GM11168 (cell line): ENCODE measurements around the gene DSCAML1.

Source experiments
- in situ Hi-C: fragments of 300-500 bp; cut with MboI; formaldehyde crosslinking; loops from one replicate; pipeline ENCODE4 v1.12.0; 2022; ENCODE audit warnings: low sequenced_read_pairs; ENCODE audit not compliant: unreplicated experiment

Gene DSCAML1

DNA sequence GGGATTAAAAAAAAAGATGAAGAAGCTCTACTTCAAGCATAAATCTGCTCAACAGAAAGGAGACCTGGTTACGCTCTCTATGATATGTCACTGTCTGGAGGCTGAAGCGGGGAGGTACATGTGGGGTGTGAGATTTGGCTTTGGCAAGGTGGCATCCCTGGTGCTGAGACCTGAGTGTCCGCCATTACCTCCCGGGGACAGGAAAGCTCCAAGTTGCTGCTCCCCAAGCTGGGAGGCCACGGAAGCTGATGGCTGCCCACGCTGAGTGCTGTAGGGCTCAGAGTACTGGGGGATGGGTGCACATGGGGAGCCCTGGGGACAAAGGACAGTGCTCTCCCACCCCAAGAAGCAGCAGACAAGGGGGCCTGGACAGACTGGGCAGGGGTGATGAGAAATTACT lies 167.9 kb downstream of the DSCAML1 start:
- in situ Hi-C loops = loop anchor here (10.0 kb wide), 1 partner anchor 204 kb away; no protein-coding TSS in a partner anchor

GRCh38 chr11:117627259-117627658 lies 169.8 kb downstream of the DSCAML1 start:
- in situ Hi-C loops = loop anchor here (10.0 kb wide), 1 partner anchor 202 kb away; no protein-coding TSS in a partner anchor

DNA sequence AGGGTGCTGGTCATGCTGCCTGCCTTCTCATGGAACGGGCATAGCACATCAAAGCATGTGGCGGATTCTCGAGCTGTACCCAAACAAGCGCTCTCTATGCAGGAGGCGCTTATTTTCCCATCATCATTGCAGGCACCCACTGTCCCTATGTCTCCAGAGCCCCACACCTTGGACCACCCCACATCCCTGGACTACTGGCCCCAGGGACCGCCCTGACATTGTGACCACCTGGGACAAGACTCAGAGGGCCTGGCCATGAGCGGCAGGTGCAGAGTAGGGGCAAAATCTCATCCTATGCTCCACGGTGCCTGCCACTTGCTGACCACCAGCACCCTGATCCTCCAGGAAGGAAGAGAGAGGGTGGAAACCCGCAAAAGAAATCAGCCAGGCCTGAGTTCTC lies 170.4 kb downstream of the DSCAML1 start:
- in situ Hi-C loops = loop anchor here (10.0 kb wide), 1 partner anchor 202 kb away; no protein-coding TSS in a partner anchor

DNA sequence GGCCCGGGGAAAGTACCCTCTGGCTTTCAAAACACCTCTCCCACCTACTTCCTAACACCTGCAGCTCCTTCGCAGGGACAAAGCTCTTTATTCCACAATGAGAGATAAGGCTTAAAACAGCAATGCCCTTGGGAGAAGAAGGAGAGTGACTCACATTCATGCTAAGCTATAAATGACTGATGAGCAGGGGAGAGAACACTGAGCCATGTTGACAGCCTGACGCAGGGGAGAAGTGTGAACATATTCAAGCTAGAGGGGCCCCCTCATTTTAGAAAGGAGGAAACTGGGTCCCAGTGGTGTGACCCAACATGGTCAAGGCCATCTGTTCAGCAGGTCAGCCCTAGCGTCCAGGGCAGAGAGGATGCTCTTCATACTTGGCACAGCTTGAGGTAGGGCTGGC lies 171.8 kb downstream of the DSCAML1 start:
- in situ Hi-C loops = loop anchor here (10.0 kb wide), 1 partner anchor 200 kb away; no protein-coding TSS in a partner anchor

- in situ Hi-C loops = loop anchor here (10.0 kb wide), 1 partner anchor 199 kb away; no protein-coding TSS in a partner anchor
These were observed 173.2 kb downstream of the DSCAML1 start for GRCh38 chr11:117623831-117624271.

GRCh38 chr11:117621226-117621625 lies 175.8 kb downstream of the DSCAML1 start:
- in situ Hi-C loops = loop anchor here (10.0 kb wide), 1 partner anchor 196 kb away; no protein-coding TSS in a partner anchor

DNA sequence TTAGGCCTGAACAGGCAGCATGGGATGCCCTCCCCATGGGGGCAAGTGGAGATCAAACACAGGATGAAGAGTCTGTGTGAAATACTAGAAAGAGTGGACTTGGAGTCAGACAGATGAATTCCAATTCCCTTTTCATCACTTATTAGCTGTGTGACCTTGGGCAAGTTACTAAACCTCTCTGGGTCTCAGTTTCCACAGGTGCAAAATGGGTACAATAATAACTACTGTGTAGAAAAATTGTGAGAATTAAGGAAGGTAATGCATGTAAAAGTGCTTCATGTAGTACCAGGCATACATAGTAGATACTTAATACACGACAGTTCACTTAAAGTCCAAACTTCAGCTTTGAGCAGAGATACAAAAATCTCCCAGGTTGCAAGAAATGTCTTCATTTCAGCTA lies 176.4 kb downstream of the DSCAML1 start:
- in situ Hi-C loops = loop anchor here (10.0 kb wide), 1 partner anchor 196 kb away; no protein-coding TSS in a partner anchor

DNA sequence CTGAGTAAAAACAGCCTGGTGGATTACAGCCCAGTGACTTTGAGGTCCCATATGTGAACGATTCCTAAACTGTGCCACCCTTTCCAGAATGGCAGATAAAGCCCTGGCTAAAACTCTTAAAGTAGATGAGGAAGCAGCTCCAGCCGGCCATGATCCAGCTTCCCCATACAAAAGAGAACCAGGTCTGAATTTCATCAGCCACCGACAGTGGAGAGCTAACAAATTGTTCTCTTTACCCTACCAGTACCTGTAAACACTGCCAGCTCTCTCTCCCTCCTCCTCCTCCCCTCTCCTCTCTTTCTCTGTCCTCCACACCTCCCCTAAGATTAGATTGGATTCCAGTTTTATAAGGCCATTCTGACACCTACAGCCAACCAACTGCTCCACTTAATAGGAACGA lies 176.9 kb downstream of the DSCAML1 start:
- in situ Hi-C loops = loop anchor here (10.0 kb wide), 1 partner anchor 195 kb away; no protein-coding TSS in a partner anchor

- in situ Hi-C loops = loop anchor here (10.0 kb wide), 1 partner anchor 195 kb away; no protein-coding TSS in a partner anchor
These were observed 177.4 kb downstream of the DSCAML1 start for GRCh38 chr11:117619661-117620060.

GRCh38 chr11:117618982-117619355 lies 178.0 kb downstream of the DSCAML1 start:
- in situ Hi-C loops = no loop called here

GRCh38 chr11:117618302-117618981 lies 178.6 kb downstream of the DSCAML1 start:
- in situ Hi-C loops = no loop called here

DNA sequence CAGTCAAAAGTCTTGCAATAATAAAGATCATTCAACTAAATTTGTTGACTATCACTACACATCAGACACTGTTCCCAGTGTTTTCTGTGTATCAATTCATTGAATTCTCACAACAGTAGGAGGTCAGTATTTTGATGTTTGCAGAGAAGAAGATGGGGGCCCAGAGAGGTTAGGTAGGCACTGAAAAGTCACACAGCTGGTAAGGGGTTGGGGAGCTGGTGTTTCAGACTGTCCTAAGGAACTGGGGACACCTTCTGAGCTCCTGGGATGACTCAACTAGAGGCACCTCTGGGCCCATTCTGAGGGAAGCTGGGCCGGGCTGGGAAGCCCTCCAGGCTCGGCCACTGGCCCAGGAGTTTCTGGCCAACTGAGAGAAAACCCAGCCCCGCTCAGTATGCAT lies 180.0 kb downstream of the DSCAML1 start:
- in situ Hi-C loops = no loop called here

DNA sequence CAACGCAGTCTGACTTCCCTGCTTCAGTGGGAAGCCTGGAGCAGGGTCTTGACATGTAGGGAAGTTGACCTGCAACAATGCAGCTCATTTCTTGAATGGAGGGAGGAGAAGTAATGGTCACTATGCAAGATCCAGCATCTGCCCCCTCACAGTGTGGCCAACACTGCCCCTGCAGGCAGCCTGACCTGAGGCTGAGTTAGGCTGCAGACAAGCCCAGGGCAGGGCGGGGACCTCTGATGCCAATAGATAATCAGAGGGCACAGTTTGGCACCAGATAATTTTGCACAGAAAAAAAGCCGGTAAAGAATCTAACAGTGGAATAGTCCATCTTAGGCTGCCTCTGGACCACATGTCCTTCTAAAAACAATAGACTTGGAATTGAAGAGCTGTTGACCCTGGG lies 182.3 kb downstream of the DSCAML1 start:
- in situ Hi-C loops = no loop called here

- in situ Hi-C loops = no loop called here
These were observed 183.5 kb downstream of the DSCAML1 start for GRCh38 chr11:117613521-117613920.

GRCh38 chr11:117612177-117612576 lies 184.8 kb downstream of the DSCAML1 start:
- in situ Hi-C loops = no loop called here

- in situ Hi-C loops = no loop called here
These were observed 186.1 kb downstream of the DSCAML1 start for GRCh38 chr11:117610901-117611300.

DNA sequence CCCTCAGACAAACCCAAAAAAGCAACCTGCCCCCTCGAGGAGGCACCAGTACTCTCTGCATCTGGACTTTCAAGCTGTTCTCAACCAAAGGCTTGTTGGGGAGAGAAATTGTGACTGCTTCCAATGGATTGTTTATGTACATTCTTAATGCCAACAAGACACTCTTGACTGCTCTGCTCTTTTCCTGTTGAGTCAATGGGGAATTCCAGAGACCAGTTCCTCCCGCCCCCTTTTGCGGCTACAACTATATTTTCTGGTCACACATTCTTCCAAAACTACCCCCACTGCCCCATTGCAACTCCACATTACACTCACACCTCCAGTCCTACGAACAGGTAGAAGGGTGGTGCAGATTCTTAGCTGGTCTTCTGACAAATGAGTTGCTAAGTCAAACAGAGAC lies 187.0 kb downstream of the DSCAML1 start:
- in situ Hi-C loops = no loop called here

GRCh38 chr11:117607449-117607848 lies 189.6 kb downstream of the DSCAML1 start:
- in situ Hi-C loops = loop anchor here (10.0 kb wide), 1 partner anchor 153 kb away; no protein-coding TSS in a partner anchor

- in situ Hi-C loops = loop anchor here (10.0 kb wide), 1 partner anchor 152 kb away; no protein-coding TSS in a partner anchor
These were observed 190.2 kb downstream of the DSCAML1 start for GRCh38 chr11:117606790-117607189.

DNA sequence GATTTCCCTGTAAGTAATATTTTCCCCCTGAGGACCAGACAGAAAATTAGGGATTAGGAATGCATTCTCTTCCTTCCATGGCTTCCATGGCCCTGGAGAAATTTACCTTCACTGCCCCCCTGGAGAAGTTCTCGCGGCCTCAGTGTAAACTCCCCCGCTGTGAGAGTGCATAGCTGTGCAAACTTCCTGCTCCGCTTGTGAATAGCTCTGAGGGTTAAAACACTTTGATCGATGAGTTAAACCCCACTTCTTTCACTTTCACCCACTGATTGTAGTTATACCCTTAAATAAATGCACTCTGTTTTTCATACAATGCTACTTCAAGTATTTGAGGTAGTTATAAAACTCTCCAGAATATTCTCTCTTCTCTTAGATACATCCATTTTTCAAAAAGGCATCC lies 190.8 kb downstream of the DSCAML1 start:
- in situ Hi-C loops = loop anchor here (10.0 kb wide), 1 partner anchor 151 kb away; no protein-coding TSS in a partner anchor

- in situ Hi-C loops = loop anchor here (10.0 kb wide), 1 partner anchor 151 kb away; no protein-coding TSS in a partner anchor
These were observed 191.7 kb downstream of the DSCAML1 start for GRCh38 chr11:117605331-117605730.
